Measurements from ENCODE around the gene DDTL. TPM values are rescaled to one million over a fixed set of nuclear protein-coding genes. Genes with fewer than 3 reads are reported as not detected.
A peak's percentile ranks its signal among the peaks of the same experiment; 100 is the strongest.
"Not testable (repeated sequence)": the region's sequence is repeated elsewhere in the genome, so short reads cannot be mapped to it uniquely, and the experiment has no call there.

DDTL gene
- 1 to 10 TPM in 1 of 4 donors, under 1 TPM in 1, not detected in 2; 0.84 to 1.1 TPM for total RNA-seq

- DNase-seq (ENCODE audit: low spot score), result not testable (repeated sequence)
- peak; percentile 97 for ATAC-seq (ENCODE audit: low FRiP score)
Measured at GRCh38 chr22:23966568-23966967, at the start of gene DDTL. Gene DDTL, plus strand, starts transcription at chr22:23966888. Its CDS starts 27 bp downstream, at chr22:23966915.

- not testable (repeated sequence) for ATAC-seq (ENCODE audit: low FRiP score); DNase-seq (ENCODE audit: low spot score)
Measured at GRCh38 chr22:23920267-23920611, 46.4 kb upstream of the DDTL start.

GRCh38 chr22:23921586-23922201 lies 45.0 kb upstream of the DDTL start:
- ATAC-seq (ENCODE audit: low FRiP score); DNase-seq (ENCODE audit: low spot score): not testable (repeated sequence)

GRCh38 chr22:23922921-23923320 lies 43.8 kb upstream of the DDTL start:
- no peak for ATAC-seq (ENCODE audit: low FRiP score)
- no peak for TF ChIP-seq CTCF (IDR thresholded peaks at IDR 0.05)
- no peak for DNase-seq (ENCODE audit: low spot score)

GRCh38 chr22:23925020-23925606 lies 41.6 kb upstream of the DDTL start:
- no peak for ATAC-seq (ENCODE audit: low FRiP score)
- TF ChIP-seq CTCF (IDR thresholded peaks at IDR 0.05), result no peak
- DNase-seq (ENCODE audit: low spot score), result no peak

- no peak for DNase-seq (ENCODE audit: low spot score)
- no peak for TF ChIP-seq CTCF (IDR thresholded peaks at IDR 0.05)
- ATAC-seq (ENCODE audit: low FRiP score), result no peak
Measured at GRCh38 chr22:23926561-23926960, 40.1 kb upstream of the DDTL start.

- ATAC-seq (ENCODE audit: low FRiP score), result no peak
- no peak for TF ChIP-seq CTCF (IDR thresholded peaks at IDR 0.05)
- no peak for DNase-seq (ENCODE audit: low spot score)
Measured at GRCh38 chr22:23938328-23939016, 28.2 kb upstream of the DDTL start.

GRCh38 chr22:23939017-23939357 lies 27.7 kb upstream of the DDTL start:
- no peak for TF ChIP-seq CTCF (IDR thresholded peaks at IDR 0.05)
- no peak for DNase-seq (ENCODE audit: low spot score)
- ATAC-seq (ENCODE audit: low FRiP score), result no peak

- ATAC-seq (ENCODE audit: low FRiP score), result peak; percentile 70
- DNase-seq (ENCODE audit: low spot score), result not testable (repeated sequence)
Measured at GRCh38 chr22:23940166-23940565, 26.5 kb upstream of the DDTL start.

- ATAC-seq (ENCODE audit: low FRiP score); DNase-seq (ENCODE audit: low spot score): not testable (repeated sequence)
Measured at GRCh38 chr22:23947391-23947790, 19.3 kb upstream of the DDTL start.

- not testable (repeated sequence) for DNase-seq (ENCODE audit: low spot score)
Measured at GRCh38 chr22:23949764-23950163, 16.9 kb upstream of the DDTL start.

GRCh38 chr22:23951383-23951782 lies 15.3 kb upstream of the DDTL start:
- ATAC-seq (ENCODE audit: low FRiP score), result peak; percentile 51
- not testable (repeated sequence) for DNase-seq (ENCODE audit: low spot score)

More at GRCh38 chr22:23949764-23950163, 16.9 kb upstream of the DDTL start:
- not testable (repeated sequence) for ATAC-seq (ENCODE audit: low FRiP score)

GRCh38 chr22:23952794-23953405 lies 13.8 kb upstream of the DDTL start:
- not testable (repeated sequence) for ATAC-seq (ENCODE audit: low FRiP score); DNase-seq (ENCODE audit: low spot score)
